Eye (tissue), 1 donor: ENCODE data around the gene SEC24A.
"Not testable (repeated sequence)": the region's sequence is repeated elsewhere in the genome, so short reads cannot be mapped to it uniquely, and the experiment has no call there.

Experiments used
- DNase-seq: peaks from one replicate; pipeline ENCODE4 v3.0.0-alpha.2; 2015

SEC24A gene

DNA sequence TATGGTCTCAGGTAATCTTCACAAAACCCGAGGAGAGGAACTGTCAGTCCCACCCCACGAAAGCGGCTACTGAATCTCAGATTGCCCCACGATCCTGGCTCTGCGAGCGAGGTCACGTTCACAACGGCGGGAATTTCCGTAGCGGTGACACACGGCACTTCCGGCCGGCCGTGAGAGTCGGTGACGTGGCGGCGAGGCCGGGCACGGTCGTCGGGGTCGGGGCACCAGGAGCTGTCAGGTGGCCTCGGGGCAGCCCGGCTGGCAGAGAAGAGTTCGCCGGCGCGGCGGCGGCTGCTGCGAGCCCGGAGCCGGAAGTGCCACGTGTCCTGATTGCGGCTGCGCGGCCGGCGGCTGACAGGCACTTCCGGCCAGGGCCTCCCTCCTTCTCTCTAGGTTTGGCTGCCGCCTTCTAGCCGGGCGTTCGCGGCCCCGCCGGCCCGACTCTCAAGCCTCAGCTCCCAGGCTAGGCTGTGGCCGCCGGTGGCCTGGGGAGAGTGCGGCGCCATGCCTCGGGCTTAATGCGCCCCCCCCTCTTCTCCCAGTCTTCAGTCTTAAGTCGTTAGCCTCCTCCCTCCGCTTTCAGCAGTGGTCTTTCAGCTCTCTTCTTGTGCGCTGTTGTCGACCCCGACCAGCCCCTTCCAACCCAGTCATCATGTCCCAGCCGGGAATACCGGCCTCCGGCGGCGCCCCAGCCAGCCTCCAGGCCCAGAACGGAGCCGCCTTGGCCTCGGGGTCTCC is at the start of gene SEC24A:
Gene SEC24A (plus strand): TSS at position 361 of the 738 bp plus-strand sequence. CDS start 292 bp downstream, at position 653.
- peak; percentile 92 for DNase-seq

DNA sequence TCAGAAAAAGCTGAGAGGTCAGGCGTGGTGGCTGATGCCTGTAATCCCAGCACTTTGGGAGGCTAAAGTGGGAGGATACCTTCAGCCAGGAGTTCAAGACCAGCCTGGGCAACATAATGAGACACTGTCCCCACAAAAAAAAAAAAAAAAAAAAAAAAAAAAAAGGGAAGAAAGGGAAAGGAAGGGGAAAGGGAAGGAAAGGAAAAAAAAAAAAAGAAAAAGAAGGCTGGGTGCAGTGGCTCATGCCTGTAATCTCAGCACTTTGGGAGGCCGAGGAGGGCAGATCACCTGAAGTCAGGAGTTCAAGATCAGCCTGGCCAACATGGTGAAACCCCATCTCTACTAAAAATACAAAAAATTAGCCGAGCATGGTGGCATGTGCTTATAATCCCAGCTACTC is 48.8 kb upstream of the SEC24A start:
- not testable (repeated sequence) for DNase-seq

DNA sequence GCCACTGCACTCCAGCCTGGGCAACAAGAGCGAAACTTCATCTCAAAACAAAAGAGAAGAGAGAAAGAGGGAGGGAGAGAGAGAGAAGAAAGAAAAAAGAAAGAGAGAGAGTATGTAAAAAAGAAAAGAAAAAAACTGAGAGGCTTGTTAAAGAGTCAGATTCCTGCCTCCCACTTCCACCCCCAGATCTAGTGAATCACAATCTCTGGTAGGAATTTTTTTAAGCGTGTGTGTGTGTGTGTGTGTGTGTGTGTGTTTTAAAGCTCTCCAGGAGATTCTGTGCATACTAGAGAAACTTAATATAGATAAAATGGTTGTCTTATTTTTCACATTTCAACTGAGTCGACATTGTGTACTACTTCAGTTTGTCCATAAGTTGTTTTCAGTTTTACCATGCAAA is 48.0 kb upstream of the SEC24A start:
- no peak for DNase-seq

DNA sequence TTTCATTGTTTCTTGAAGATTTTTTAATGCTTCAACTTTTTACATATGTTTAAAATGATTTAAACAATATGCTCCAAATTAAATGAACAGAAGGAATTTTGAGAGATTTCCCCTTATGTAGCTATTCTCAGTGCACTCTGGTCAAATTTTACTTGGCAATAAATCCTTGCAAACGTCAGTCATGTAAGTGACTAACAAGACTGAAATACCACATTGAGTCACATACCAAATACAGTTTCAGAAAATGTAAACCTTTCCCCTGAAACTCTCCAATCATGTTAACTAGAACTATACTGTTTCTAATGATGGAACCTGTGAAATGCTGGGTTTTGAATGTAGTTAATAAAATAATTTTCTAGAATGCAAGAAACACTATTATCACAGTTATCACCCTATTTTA is 45.5 kb upstream of the SEC24A start:
- DNase-seq = no peak

DNA sequence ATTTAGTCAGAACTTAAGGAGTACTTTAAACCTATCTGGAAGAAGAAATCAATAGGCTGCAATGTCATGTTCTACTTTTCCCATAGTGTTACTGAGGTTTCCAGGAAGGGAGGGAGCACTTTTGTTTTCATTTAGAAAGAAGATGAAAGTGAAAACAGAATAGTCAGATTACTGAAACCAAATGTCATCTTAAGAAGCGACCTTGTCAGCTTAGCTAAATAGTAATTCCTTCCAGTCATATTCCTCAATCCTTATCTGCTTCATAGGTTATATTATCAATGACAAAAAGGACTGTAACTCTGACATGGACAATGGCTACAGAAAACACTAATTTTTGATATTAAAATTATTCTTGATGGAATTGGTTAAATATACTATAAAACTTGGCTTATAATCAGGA is 43.7 kb upstream of the SEC24A start:
- no peak for DNase-seq

DNA sequence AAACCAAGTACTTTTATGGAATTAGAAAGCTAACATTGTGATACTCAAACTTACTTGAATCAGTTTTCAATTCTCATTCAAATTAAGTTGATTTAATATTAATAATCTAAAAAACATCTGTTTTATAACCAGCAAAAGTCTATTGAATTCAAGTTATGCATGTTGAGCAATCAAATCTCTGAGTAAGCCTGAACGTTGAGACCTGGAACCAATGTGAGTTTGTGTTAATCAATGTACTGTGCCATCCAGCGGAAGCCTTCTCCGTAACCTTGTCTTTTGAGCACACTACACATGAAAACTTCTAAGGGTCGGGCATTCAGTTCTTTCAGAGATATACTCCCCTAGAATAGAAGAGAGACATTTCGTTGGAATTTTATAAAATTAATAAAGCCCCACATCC is 41.9 kb upstream of the SEC24A start:
- DNase-seq = no peak

- no peak for DNase-seq
Measured at GRCh38 chr5:134608555-134608954, 40.0 kb upstream of the SEC24A start.

DNA sequence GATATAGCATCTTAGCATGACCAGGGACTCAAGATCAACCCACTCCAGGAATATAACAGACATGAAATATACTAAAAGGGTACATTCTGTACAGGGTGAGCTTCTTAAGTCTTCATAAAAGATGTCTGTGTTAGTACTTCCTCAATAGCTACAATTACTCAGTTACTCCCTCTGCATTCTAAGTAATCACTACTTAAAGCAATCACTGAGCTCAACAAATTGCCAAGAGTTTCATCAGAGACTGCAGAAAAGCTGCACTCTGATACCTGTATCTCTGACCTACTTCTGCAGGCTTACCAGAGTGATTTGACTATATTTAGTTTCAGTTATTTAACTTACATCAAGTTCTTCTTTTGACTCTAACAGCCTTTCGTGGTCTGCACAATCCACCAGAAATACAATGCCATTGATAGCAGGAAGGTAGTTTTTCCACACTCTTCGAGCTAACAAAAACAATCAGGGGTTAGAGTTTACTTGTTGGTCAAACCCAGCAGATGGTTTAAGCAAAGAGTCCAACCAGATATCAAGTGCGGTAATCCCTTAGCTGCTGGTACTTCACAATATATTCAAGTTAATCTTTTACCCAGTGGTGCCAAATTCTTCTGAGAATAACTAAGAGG is 39.2 kb upstream of the SEC24A start:
- DNase-seq = no peak

GRCh38 chr5:134610725-134611124 is 37.9 kb upstream of the SEC24A start:
- DNase-seq = no peak

DNA sequence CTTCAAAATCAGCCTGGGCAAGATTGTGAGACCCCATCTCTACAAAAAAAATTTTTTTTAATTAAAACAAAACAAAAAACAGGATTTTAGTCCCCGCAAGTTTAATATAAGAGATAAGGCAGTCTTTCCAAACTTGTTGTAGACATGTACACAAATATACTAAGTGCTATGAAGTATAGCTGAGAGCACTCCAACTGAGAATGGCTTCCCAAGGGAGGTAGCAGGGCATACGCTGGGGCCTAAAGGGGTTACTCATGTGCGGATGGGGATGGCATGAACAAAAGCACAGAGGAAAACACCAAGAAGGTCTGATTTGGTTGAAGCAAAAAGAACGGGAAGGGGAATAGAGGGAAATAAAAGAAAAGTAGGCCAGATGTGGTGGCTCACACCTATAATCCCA is 37.1 kb upstream of the SEC24A start:
- DNase-seq = no peak

GRCh38 chr5:134614450-134615085 is 34.0 kb upstream of the SEC24A start:
- DNase-seq = no peak

DNA sequence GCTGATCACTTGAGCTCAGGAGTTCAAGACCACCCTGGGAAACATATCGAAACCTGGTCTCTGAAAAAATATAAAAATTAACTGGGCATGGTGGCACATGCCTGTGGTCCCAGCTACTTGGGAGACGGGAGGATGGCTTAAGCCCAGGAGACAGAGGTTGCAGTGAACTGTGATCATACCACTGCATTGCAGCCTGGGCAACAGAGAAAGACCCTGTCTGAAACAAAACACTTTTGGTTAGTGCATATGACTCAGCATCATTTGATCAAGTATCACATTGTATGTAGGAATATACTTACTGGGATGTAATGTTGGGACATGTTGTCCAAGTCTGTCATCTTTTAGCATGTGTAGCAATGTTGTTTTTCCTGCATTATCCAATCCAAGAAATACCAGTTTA is 28.0 kb upstream of the SEC24A start:
- no peak for DNase-seq

GRCh38 chr5:134625559-134625958 is 23.0 kb upstream of the SEC24A start:
- DNase-seq = no peak

GRCh38 chr5:134626369-134627014 is 22.1 kb upstream of the SEC24A start:
- no peak for DNase-seq

DNA sequence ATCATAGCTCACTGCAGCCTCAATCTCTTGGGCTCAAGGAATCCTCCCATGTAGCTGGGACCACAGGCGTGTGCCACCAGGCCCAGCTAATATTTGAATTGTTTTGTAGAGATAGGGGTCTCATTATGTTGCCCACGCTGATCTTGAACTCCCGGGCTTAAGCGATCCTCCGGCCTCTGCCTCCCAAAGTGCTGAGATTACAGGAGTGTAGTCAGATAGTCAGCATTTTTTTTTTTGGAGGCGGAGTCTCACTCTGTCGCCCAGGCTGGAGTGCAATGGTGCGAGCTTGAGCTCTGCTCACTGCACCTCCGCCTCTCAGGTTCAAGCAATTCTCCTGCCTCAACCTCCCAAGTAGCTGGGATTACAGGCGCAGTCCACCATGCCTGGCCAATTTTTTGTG is 14.4 kb upstream of the SEC24A start:
- no peak for DNase-seq

DNA sequence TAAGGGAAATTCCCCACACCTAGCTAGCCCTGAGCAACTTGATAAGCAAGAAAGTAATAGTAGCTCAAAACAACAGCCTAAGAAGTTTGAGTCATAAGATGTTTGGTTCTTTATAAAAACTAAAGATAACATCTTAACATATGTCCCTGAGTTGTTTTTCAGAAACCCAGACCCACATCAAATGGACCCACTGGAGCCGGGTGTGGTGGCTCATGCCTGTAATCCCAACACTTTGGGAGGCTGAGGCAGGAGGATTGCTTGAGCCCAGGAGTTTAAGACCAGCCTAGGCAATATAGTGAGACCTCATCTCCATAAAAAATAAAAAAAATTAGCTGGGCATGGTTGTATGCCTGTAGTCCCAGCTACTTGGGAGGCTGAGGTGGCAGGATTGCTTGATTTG is 13.2 kb upstream of the SEC24A start:
- DNase-seq = not testable (repeated sequence)

- no peak for DNase-seq
Measured at GRCh38 chr5:134637116-134637721, 11.4 kb upstream of the SEC24A start.

- DNase-seq = no peak
Measured at GRCh38 chr5:134638760-134639201, 9.8 kb upstream of the SEC24A start.

DNA sequence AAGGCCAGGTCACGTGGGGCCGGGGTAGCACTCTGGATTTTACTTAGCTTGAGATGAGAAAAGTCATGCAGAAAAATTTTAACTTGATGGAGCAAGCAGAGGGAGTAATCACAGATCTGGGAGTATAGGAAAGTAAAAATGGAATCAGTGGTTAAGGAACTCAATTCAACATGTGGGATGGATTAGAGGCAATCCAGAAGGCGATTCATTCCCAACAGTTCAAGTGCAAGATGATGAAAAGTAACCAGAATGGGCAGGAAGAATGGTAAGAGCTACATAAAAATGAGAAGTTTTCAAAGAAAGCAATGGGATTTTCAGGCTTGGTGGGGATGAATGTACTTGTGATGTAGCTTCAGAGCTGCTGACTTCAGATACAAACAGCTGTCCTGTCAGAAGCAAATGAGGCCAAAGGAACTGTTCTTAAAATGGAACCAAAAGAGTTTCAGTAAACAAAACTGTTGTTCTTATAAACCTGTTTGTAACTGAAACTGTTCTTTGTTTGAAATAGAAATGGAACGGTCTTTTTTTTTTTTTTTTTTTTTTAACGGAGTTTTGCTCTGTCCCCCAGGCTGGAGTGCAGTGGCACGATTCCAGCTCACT is 5.6 kb upstream of the SEC24A start:
- no peak for DNase-seq

DNA sequence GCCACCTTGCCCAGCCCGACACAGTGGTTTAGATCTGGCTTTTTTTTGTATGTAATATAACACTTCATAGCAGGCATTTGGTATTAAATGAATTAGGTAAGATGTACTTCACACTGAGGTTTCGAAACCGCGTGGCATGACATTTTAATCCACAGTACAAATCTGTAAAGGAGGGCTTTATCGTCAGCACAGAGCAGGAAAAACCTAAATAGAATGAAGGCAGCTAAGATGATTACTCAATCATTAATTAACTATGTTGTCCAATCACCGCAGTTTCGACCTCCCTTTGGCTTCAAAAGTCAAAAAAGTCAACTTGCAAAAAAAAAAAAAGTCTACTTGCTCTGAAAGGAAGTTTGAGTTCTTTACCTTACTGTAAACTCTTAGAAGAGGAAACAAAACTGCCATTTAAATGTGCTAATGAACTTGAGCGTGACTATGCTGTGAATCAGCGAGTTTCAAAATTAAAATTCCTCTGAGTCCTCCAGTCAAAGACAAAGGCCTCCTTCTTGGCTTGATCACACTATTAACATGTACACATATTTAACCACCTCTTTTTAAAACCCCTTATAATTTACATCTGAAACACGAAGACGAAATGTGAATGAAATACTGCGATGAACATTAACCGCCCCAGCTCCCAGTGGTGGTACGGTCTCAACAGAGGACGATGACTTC is 698 bp upstream of the SEC24A start:
- DNase-seq = no peak

- DNase-seq = no peak
Measured at GRCh38 chr5:134649163-134649835, 714 bp downstream of the SEC24A start.

GRCh38 chr5:134650660-134651059 is 2.1 kb downstream of the SEC24A start:
- DNase-seq = not testable (repeated sequence)
